Spleen (tissue), 7 donors: ENCODE measurements around the gene SYNGR1.

Experiments
- POLR2A ChIP-seq, 3 donors: fragments of 450-650 bp; IDR thresholded peaks; one replicate each; pipeline ENCODE4 v1.5.1; 2017; ENCODE audit warnings: antibody characterized with exemption in 3 of 3, mild to moderate bottlenecking in 1 of 3
- POLR2AphosphoS5 ChIP-seq, 3 donors: sonication (generic); formaldehyde crosslinking; IDR thresholded peaks; one replicate each; pipeline ENCODE4 v1.5.1; 2017; ENCODE audit warnings: antibody characterized with exemption in 3 of 3
- TF ChIP-seq, protein P1 (sequence below), 11 experiments: fragments of 200-600 bp in 7 of 11; fragments of 450-650 bp in 4 of 11; sonication (generic) in 4 of 11; IDR thresholded peaks in 8 of 11; conservative IDR thresholded peaks in 3 of 11; 1 replicate in 7 of 11; 2 replicates in 4 of 11; pipeline versions ENCODE4 v1.4.0 to v1.8.0; 2016 to 2021; ENCODE audit warnings: antibody characterized with exemption in 11 of 11, inconsistent platforms in 4 of 11, mild to moderate bottlenecking in 1 of 11
- donor health status: DM: no; HTN: no; CAD: no; lungs with moderate emphysema.
- donor health status: DM: no; HTN: no; CAD: no.
- donor health status: DM: no; HTN: no; CAD: no.

DNA sequence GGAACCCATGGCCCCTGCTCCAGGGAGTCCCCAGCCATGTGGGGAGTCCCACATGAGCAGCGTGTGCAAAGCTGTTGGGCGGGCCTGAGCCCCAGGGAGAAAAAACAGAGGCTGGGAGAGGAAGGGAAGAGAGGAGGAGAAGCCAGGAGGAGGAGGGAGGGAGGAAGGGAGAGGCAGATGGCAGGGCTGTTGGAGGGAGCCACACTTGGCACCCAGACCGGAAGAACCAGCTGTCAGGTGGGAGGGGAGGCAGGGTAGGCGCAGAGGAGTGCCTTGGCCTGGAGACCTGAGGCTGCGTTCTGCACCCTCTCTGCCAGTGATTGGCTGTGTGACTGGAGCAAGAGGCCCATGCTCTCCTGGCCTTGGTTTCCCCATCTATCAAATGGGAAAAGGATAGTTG lies 6.7 kb downstream of the SYNGR1 start:
- TF ChIP-seq POLR2A (IDR thresholded peaks at IDR 0.05) (no peak), POLR2AphosphoS5 (IDR thresholded peaks at IDR 0.05) (no peak)
- TF ChIP-seq, protein P1, sequence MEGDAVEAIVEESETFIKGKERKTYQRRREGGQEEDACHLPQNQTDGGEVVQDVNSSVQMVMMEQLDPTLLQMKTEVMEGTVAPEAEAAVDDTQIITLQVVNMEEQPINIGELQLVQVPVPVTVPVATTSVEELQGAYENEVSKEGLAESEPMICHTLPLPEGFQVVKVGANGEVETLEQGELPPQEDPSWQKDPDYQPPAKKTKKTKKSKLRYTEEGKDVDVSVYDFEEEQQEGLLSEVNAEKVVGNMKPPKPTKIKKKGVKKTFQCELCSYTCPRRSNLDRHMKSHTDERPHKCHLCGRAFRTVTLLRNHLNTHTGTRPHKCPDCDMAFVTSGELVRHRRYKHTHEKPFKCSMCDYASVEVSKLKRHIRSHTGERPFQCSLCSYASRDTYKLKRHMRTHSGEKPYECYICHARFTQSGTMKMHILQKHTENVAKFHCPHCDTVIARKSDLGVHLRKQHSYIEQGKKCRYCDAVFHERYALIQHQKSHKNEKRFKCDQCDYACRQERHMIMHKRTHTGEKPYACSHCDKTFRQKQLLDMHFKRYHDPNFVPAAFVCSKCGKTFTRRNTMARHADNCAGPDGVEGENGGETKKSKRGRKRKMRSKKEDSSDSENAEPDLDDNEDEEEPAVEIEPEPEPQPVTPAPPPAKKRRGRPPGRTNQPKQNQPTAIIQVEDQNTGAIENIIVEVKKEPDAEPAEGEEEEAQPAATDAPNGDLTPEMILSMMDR (IDR thresholded peaks at IDR 0.05 in 8 of 11, conservative IDR thresholded peaks at IDR 0.05 in 3 of 11), result no peak
